ENCODE measurements around the gene SLC45A2.

SLC45A2 gene

GRCh38 chr5:33985447-33985846, 954 bp upstream of the SLC45A2 start:
- H3K36me3 ChIP-seq (ENCODE audit: control insufficient read depth, insufficient read depth, low read length), result peaks cover 25% of the 10 kb centered on the region
- no peaks in the 10 kb centered on the region for H3K27me3 ChIP-seq (ENCODE audit: control insufficient read depth, insufficient read depth, low read length)
- H3K4me1 ChIP-seq (ENCODE audit: control insufficient read depth, insufficient read depth, low read length), result peaks cover 7% of the 10 kb centered on the region; the same call in 1 of the 2 replicates
- no peak overlapping the region for H3K27ac ChIP-seq (ENCODE audit: low read depth, low read length)
- H3K4me3 ChIP-seq (ENCODE audit: low read depth, low read length), result no peak overlapping the region
- H3K9ac ChIP-seq (ENCODE audit: low read depth, low read length), result no peak overlapping the region
- peaks cover 5% of the 10 kb centered on the region; the same call in 1 of the 2 replicates for H3K9me3 ChIP-seq (ENCODE audit: control insufficient read depth, insufficient read depth, low read length)

GRCh38 chr5:33984178-33984577, 315 bp downstream of the SLC45A2 start:
- no peak overlapping the region for H3K4me3 ChIP-seq (ENCODE audit: low read depth, low read length)
- H3K4me1 ChIP-seq (ENCODE audit: control insufficient read depth, insufficient read depth, low read length), result peaks cover 14% of the 10 kb centered on the region
- H3K9ac ChIP-seq (ENCODE audit: low read depth, low read length), result no peak overlapping the region
- H3K36me3 ChIP-seq (ENCODE audit: control insufficient read depth, insufficient read depth, low read length), result peaks cover 23% of the 10 kb centered on the region
- no peaks in the 10 kb centered on the region for H3K27me3 ChIP-seq (ENCODE audit: control insufficient read depth, insufficient read depth, low read length)
- H3K27ac ChIP-seq (ENCODE audit: low read depth, low read length), result no peak overlapping the region
- H3K9me3 ChIP-seq (ENCODE audit: control insufficient read depth, insufficient read depth, low read length), result peaks cover 5% of the 10 kb centered on the region; the same call in 1 of the 2 replicates

- Histone ChIP-seq H3K36me3 (ENCODE audit: control insufficient read depth, insufficient read depth, low read length) (no peaks in the 10 kb centered on the region), H3K9ac (ENCODE audit: low read depth, low read length) (no peak overlapping the region), H3K9me3 (ENCODE audit: control insufficient read depth, insufficient read depth, low read length) (peaks cover 5% of the 10 kb centered on the region; the same call in 1 of the 2 replicates)
Measured at GRCh38 chr5:33981408-33982162, 2.9 kb downstream of the SLC45A2 start.

GRCh38 chr5:33980030-33980429, 4.5 kb downstream of the SLC45A2 start:
- Histone ChIP-seq H3K27ac (ENCODE audit: low read depth, low read length) (no peak overlapping the region), H3K36me3 (ENCODE audit: control insufficient read depth, insufficient read depth, low read length) (no peaks in the 10 kb centered on the region), H3K9me3 (ENCODE audit: control insufficient read depth, insufficient read depth, low read length) (no peaks in the 10 kb centered on the region), H3K9ac (ENCODE audit: low read depth, low read length) (no peak overlapping the region), H3K27me3 (ENCODE audit: control insufficient read depth, insufficient read depth, low read length) (no peaks in the 10 kb centered on the region), H3K4me3 (ENCODE audit: low read depth, low read length) (no peak overlapping the region), H3K4me1 (ENCODE audit: control insufficient read depth, insufficient read depth, low read length) (peaks cover 42% of the 10 kb centered on the region)

More at GRCh38 chr5:33981408-33982162, 2.9 kb downstream of the SLC45A2 start:
- no peaks in the 10 kb centered on the region for H3K27me3 ChIP-seq (ENCODE audit: control insufficient read depth, insufficient read depth, low read length)
- no peak overlapping the region for H3K4me3 ChIP-seq (ENCODE audit: low read depth, low read length)
- H3K4me1 ChIP-seq (ENCODE audit: control insufficient read depth, insufficient read depth, low read length), result peaks cover 34% of the 10 kb centered on the region
- no peak overlapping the region for H3K27ac ChIP-seq (ENCODE audit: low read depth, low read length)

- no peaks in the 10 kb centered on the region for H3K36me3 ChIP-seq (ENCODE audit: control insufficient read depth, insufficient read depth, low read length)
- peak overlapping the region; percentile 85 for H3K27ac ChIP-seq (ENCODE audit: low read depth, low read length)
- no peak overlapping the region for H3K9ac ChIP-seq (ENCODE audit: low read depth, low read length)
- no peaks in the 10 kb centered on the region for H3K9me3 ChIP-seq (ENCODE audit: control insufficient read depth, insufficient read depth, low read length)
- H3K4me3 ChIP-seq (ENCODE audit: low read depth, low read length), result no peak overlapping the region
- no peaks in the 10 kb centered on the region for H3K27me3 ChIP-seq (ENCODE audit: control insufficient read depth, insufficient read depth, low read length)
- peaks cover 42% of the 10 kb centered on the region for H3K4me1 ChIP-seq (ENCODE audit: control insufficient read depth, insufficient read depth, low read length)
Measured at GRCh38 chr5:33978306-33978705, 6.2 kb downstream of the SLC45A2 start.

- no peak overlapping the region for H3K9ac ChIP-seq (ENCODE audit: low read depth, low read length)
Measured at GRCh38 chr5:33976307-33976706, 8.2 kb downstream of the SLC45A2 start.

GRCh38 chr5:33975852-33976251, 8.6 kb downstream of the SLC45A2 start:
- Histone ChIP-seq H3K4me3 (ENCODE audit: low read depth, low read length) (no peak overlapping the region), H3K4me1 (ENCODE audit: control insufficient read depth, insufficient read depth, low read length) (peaks cover 38% of the 10 kb centered on the region), H3K27me3 (ENCODE audit: control insufficient read depth, insufficient read depth, low read length) (no peaks in the 10 kb centered on the region), H3K27ac (ENCODE audit: low read depth, low read length) (no peak overlapping the region), H3K9me3 (ENCODE audit: control insufficient read depth, insufficient read depth, low read length) (no peaks in the 10 kb centered on the region), H3K9ac (ENCODE audit: low read depth, low read length) (no peak overlapping the region), H3K36me3 (ENCODE audit: control insufficient read depth, insufficient read depth, low read length) (no peaks in the 10 kb centered on the region)

More at GRCh38 chr5:33976307-33976706, 8.2 kb downstream of the SLC45A2 start:
- Histone ChIP-seq H3K9me3 (ENCODE audit: control insufficient read depth, insufficient read depth, low read length) (no peaks in the 10 kb centered on the region), H3K27me3 (ENCODE audit: control insufficient read depth, insufficient read depth, low read length) (no peaks in the 10 kb centered on the region), H3K4me3 (ENCODE audit: low read depth, low read length) (no peak overlapping the region), H3K36me3 (ENCODE audit: control insufficient read depth, insufficient read depth, low read length) (no peaks in the 10 kb centered on the region), H3K4me1 (ENCODE audit: control insufficient read depth, insufficient read depth, low read length) (peaks cover 39% of the 10 kb centered on the region), H3K27ac (ENCODE audit: low read depth, low read length) (no peak overlapping the region)

- H3K9ac ChIP-seq (ENCODE audit: low read depth, low read length), result no peak overlapping the region
- no peaks in the 10 kb centered on the region for H3K9me3 ChIP-seq (ENCODE audit: control insufficient read depth, insufficient read depth, low read length)
- no peaks in the 10 kb centered on the region for H3K27me3 ChIP-seq (ENCODE audit: control insufficient read depth, insufficient read depth, low read length)
- no peak overlapping the region for H3K4me3 ChIP-seq (ENCODE audit: low read depth, low read length)
- H3K27ac ChIP-seq (ENCODE audit: low read depth, low read length), result no peak overlapping the region
- peaks cover 22% of the 10 kb centered on the region for H3K4me1 ChIP-seq (ENCODE audit: control insufficient read depth, insufficient read depth, low read length)
- H3K36me3 ChIP-seq (ENCODE audit: control insufficient read depth, insufficient read depth, low read length), result no peaks in the 10 kb centered on the region
Measured at GRCh38 chr5:33973271-33973670, 11.2 kb downstream of the SLC45A2 start.

- Histone ChIP-seq H3K4me1 (ENCODE audit: control insufficient read depth, insufficient read depth, low read length) (peaks cover 3% of the 10 kb centered on the region; the same call in 1 of the 2 replicates), H3K9ac (ENCODE audit: low read depth, low read length) (no peak overlapping the region), H3K4me3 (ENCODE audit: low read depth, low read length) (no peak overlapping the region), H3K9me3 (ENCODE audit: control insufficient read depth, insufficient read depth, low read length) (no peaks in the 10 kb centered on the region), H3K27ac (ENCODE audit: low read depth, low read length) (no peak overlapping the region), H3K27me3 (ENCODE audit: control insufficient read depth, insufficient read depth, low read length) (no peaks in the 10 kb centered on the region), H3K36me3 (ENCODE audit: control insufficient read depth, insufficient read depth, low read length) (no peaks in the 10 kb centered on the region)
Measured at GRCh38 chr5:33969572-33970452, 14.7 kb downstream of the SLC45A2 start.

- H3K9me3 ChIP-seq (ENCODE audit: control insufficient read depth, insufficient read depth, low read length), result no peaks in the 10 kb centered on the region
- no peaks in the 10 kb centered on the region for H3K27me3 ChIP-seq (ENCODE audit: control insufficient read depth, insufficient read depth, low read length)
- H3K27ac ChIP-seq (ENCODE audit: low read depth, low read length), result no peak overlapping the region
- H3K9ac ChIP-seq (ENCODE audit: low read depth, low read length), result no peak overlapping the region
- H3K4me3 ChIP-seq (ENCODE audit: low read depth, low read length), result no peak overlapping the region
- no peaks in the 10 kb centered on the region for H3K36me3 ChIP-seq (ENCODE audit: control insufficient read depth, insufficient read depth, low read length)
- peaks cover 3% of the 10 kb centered on the region; the same call in 1 of the 2 replicates for H3K4me1 ChIP-seq (ENCODE audit: control insufficient read depth, insufficient read depth, low read length)
Measured at GRCh38 chr5:33968211-33969005, 16.1 kb downstream of the SLC45A2 start.
